ENCODE measurements around the gene RASA2.

RASA2 gene

DNA sequence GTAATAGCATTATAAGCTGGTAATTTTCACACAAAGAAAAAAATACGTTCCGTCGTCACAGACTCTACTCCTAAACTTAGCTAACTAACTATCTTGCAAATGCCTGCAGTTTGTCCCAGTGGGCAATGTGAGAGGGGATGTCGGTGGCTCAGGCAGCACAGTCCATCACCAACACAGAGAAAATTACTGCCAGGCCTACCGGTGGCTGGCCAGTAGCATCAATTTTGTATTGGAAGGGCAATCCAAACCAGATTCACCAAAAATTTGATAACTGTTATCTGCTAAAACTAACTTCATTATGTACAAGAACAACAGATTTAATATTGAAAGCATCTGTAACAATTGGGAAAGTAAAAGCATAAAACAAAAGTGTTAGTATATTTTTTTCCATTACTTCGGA, 37.4 kb upstream of the RASA2 start:
- no peak overlapping the region for H3K4me3 ChIP-seq (ENCODE audit: low read length)
- no peak overlapping the region for H3K27ac ChIP-seq (ENCODE audit: low read length)
- no peaks in the 10 kb centered on the region for H3K9me3 ChIP-seq (ENCODE audit: control insufficient read depth, low read depth, low read length)
- H3K4me1 ChIP-seq (ENCODE audit: control insufficient read depth, low read depth, low read length): no peaks in the 10 kb centered on the region
- no peaks in the 10 kb centered on the region for H3K36me3 ChIP-seq (ENCODE audit: control insufficient read depth, low read depth, low read length)
- H3K9ac ChIP-seq (ENCODE audit: low read length): no peak overlapping the region
- no peaks in the 10 kb centered on the region for H3K27me3 ChIP-seq (ENCODE audit: control insufficient read depth, insufficient read depth, low read length)

DNA sequence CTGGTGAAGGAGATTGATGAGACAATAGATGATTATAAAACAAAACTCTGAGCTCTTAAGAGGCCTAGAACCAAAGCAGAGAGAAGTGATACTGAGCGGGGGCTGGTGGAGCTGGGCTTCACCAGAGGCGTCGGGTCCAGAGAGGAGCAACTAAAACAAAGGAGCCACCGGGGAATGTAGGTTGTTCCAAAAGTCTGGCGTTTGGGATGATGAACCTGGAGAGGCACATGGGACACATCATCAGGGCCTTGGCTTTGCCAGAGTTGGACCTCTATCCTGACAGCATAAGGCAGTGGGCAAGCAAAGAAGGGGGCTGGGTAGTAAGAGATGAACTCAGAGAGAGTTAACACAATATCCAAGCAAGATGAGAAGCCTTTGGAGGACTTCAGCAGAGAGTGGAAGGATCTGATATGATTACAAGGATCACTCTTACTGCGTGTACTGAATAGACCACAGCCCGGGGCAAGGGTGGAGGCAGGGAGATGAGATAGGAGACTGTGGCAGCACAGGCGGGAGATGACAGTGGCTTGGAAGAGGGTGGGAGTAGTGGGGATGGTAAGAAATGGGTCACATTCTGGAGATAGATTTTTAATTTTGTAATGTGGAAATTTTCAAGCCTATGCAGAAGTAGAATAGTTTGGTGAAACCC, 36.0 kb upstream of the RASA2 start:
- Histone ChIP-seq H3K27me3 (ENCODE audit: control insufficient read depth, insufficient read depth, low read length) (no peaks in the 10 kb centered on the region), H3K4me3 (ENCODE audit: low read length) (no peak overlapping the region), H3K4me1 (ENCODE audit: control insufficient read depth, low read depth, low read length) (no peaks in the 10 kb centered on the region), H3K27ac (ENCODE audit: low read length) (no peak overlapping the region), H3K9ac (ENCODE audit: low read length) (no peak overlapping the region), H3K9me3 (ENCODE audit: control insufficient read depth, low read depth, low read length) (no peaks in the 10 kb centered on the region), H3K36me3 (ENCODE audit: control insufficient read depth, low read depth, low read length) (no peaks in the 10 kb centered on the region)

DNA sequence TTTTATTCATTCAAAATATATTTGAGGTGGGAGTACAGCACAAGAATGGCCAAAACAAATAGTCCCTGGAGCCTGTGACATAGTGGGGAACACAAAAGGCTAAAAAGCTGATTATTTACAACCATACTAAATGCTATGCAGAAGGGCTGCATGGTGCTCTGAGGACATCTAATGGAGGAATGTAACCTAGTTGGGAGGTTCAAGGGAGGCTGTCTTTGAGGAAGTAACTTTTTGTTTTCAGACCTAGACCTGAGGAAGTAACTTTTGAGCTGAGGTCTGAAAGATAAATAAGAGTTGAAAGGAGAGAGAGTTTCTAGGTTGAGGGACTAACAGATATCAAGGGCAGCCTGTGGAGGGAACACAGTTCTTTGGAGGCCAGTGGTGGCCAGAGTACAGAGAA, 34.8 kb upstream of the RASA2 start:
- H3K36me3 ChIP-seq (ENCODE audit: control insufficient read depth, low read depth, low read length): no peaks in the 10 kb centered on the region
- no peaks in the 10 kb centered on the region for H3K27me3 ChIP-seq (ENCODE audit: control insufficient read depth, insufficient read depth, low read length)
- no peaks in the 10 kb centered on the region for H3K4me1 ChIP-seq (ENCODE audit: control insufficient read depth, low read depth, low read length)
- H3K9ac ChIP-seq (ENCODE audit: low read length): no peak overlapping the region
- no peaks in the 10 kb centered on the region for H3K9me3 ChIP-seq (ENCODE audit: control insufficient read depth, low read depth, low read length)
- no peak overlapping the region for H3K4me3 ChIP-seq (ENCODE audit: low read length)
- no peak overlapping the region for H3K27ac ChIP-seq (ENCODE audit: low read length)

DNA sequence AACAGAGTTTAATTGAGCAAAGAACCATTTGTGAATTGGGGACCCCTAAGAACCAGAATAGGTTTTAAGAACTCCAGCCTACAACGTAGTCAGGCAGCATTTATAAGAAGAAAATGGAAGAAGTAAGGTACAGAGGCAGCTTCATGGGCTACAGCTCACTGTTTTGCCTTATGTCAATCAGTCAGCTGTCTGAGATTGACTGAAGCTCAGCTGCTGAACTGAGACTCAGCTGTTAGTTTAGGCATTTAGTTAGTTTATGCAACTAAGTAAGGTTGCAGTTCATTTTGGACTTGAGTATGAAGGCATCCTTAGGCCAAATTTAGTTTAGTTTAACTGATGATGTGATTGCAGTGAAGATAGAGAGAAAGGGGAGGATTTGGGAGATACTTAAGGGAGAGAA, 34.1 kb upstream of the RASA2 start:
- Histone ChIP-seq H3K9ac (ENCODE audit: low read length) (no peak overlapping the region), H3K36me3 (ENCODE audit: control insufficient read depth, low read depth, low read length) (no peaks in the 10 kb centered on the region), H3K27ac (ENCODE audit: low read length) (no peak overlapping the region), H3K27me3 (ENCODE audit: control insufficient read depth, insufficient read depth, low read length) (no peaks in the 10 kb centered on the region), H3K4me3 (ENCODE audit: low read length) (no peak overlapping the region), H3K4me1 (ENCODE audit: control insufficient read depth, low read depth, low read length) (no peaks in the 10 kb centered on the region), H3K9me3 (ENCODE audit: control insufficient read depth, low read depth, low read length) (no peaks in the 10 kb centered on the region)

DNA sequence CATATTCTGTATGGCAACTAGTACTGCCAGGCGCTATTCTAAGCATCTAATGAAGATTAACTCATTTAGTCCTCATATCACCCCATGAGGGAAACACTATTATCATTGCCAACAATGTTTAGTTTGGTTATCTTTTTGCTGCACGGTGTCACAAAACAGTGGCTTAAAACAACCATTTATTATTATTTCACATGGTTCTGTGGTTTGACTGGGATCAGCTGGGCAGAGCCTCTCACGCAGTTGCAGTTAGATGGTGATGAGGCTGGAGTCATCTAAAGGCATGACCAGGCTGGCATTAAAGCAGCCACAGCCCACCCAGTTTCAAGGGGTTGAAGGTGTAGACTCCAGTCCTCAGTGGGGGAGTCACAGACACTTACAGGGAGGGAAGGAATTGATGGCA, 32.8 kb upstream of the RASA2 start:
- H3K4me3 ChIP-seq (ENCODE audit: low read length): no peak overlapping the region
- H3K36me3 ChIP-seq (ENCODE audit: control insufficient read depth, low read depth, low read length): no peaks in the 10 kb centered on the region
- H3K4me1 ChIP-seq (ENCODE audit: control insufficient read depth, low read depth, low read length): no peaks in the 10 kb centered on the region
- H3K9me3 ChIP-seq (ENCODE audit: control insufficient read depth, low read depth, low read length): no peaks in the 10 kb centered on the region
- H3K27me3 ChIP-seq (ENCODE audit: control insufficient read depth, insufficient read depth, low read length): no peaks in the 10 kb centered on the region
- no peak overlapping the region for H3K9ac ChIP-seq (ENCODE audit: low read length)
- H3K27ac ChIP-seq (ENCODE audit: low read length): no peak overlapping the region

DNA sequence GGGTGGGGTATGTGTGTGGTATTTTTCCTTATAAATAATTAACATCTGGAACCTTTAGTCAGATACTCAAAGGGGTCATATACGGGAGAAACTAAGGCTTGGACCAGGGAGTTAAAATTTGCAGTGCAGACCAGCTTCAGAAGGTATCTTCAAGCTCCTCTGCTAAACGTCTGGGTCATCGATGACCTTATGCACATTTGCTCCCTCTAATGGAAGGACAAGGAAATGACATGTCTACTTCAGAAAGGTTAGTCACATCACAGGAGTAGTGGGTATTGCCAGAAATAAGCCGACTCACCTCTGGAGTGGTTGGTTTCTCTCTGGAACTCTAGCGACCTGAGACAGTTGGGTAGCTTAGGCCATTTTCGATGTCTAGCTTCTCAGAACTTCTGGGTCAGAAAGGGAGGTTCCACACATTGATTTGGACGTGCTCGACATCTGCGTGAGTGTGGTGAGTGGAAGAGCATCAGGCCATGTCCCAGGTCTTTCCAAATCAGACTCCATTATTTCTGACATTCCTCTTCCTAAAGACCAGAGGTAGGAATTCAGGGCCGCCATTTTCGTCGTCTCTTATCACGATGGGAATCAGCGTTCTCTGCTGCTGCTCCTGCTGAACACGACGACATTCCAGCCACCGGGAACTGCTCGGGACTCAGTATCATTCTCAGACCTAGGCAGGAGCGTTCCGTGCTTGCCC, 31.8 kb upstream of the RASA2 start:
- no peak overlapping the region for H3K4me3 ChIP-seq (ENCODE audit: low read length)
- H3K27ac ChIP-seq (ENCODE audit: low read length): no peak overlapping the region

DNA sequence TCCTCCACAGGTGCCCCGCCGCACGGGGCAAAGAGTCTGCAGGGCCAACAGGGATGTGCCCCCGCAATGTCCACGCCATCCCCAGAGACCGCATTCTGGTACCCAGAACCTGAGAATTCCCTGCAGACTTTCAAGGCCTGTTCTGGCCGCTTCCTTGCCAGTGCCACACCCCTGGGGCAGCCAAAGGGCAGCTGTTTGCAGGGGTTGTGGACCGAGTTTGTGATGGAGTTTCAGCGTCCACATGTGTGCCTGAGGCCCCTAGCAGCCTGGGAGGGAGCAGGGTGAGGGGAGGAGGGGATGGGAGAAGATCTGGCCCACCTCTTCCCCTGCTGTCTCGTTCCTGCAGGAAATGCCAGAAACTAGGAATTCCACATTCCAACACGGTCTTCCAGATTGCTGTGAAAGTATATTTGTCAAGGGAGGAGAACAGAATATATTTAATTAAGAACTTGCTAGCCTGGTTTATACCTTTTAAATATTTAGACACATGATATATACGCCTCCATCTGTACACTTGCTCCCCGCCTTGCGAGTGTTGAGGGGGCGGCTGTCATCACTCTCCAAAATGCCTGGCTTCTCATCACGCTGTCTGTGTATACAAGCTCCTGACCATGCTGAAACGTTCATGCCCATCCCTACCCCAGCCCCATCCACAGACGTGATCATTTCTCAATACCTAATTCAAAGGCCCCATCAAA, 31.1 kb upstream of the RASA2 start:
- Histone ChIP-seq H3K4me1 (ENCODE audit: control insufficient read depth, low read depth, low read length) (no peaks in the 10 kb centered on the region), H3K27me3 (ENCODE audit: control insufficient read depth, insufficient read depth, low read length) (no peaks in the 10 kb centered on the region), H3K9me3 (ENCODE audit: control insufficient read depth, low read depth, low read length) (no peaks in the 10 kb centered on the region), H3K36me3 (ENCODE audit: control insufficient read depth, low read depth, low read length) (no peaks in the 10 kb centered on the region), H3K4me3 (ENCODE audit: low read length) (no peak overlapping the region), H3K27ac (ENCODE audit: low read length) (no peak overlapping the region), H3K9ac (ENCODE audit: low read length) (no peak overlapping the region)

More for the DNA sequence above, 31.8 kb upstream of the RASA2 start:
- H3K36me3 ChIP-seq (ENCODE audit: control insufficient read depth, low read depth, low read length): no peaks in the 10 kb centered on the region
- no peaks in the 10 kb centered on the region for H3K9me3 ChIP-seq (ENCODE audit: control insufficient read depth, low read depth, low read length)
- no peak overlapping the region for H3K9ac ChIP-seq (ENCODE audit: low read length)
- no peaks in the 10 kb centered on the region for H3K4me1 ChIP-seq (ENCODE audit: control insufficient read depth, low read depth, low read length)
- no peaks in the 10 kb centered on the region for H3K27me3 ChIP-seq (ENCODE audit: control insufficient read depth, insufficient read depth, low read length)

DNA sequence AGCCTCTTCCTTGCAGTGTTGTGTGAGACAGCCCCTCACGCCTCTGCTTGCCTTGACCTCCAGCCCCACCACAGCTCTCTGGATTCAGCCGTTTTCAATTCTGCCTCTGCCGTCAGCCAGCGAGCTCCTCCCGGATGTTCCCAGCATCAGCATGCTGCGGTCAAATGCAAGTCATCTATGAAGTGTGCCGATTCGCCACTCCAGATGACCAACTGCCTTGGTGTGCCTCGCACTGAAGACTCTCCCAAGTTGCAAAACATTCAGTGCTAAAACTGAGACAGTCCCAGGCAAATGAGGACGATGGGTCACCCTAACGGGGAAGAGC, 30.6 kb upstream of the RASA2 start:
- no peaks in the 10 kb centered on the region for H3K4me1 ChIP-seq (ENCODE audit: control insufficient read depth, low read depth, low read length)
- no peaks in the 10 kb centered on the region for H3K9me3 ChIP-seq (ENCODE audit: control insufficient read depth, low read depth, low read length)
- no peaks in the 10 kb centered on the region for H3K27me3 ChIP-seq (ENCODE audit: control insufficient read depth, insufficient read depth, low read length)
- no peak overlapping the region for H3K27ac ChIP-seq (ENCODE audit: low read length)
- H3K36me3 ChIP-seq (ENCODE audit: control insufficient read depth, low read depth, low read length): no peaks in the 10 kb centered on the region
- no peak overlapping the region for H3K9ac ChIP-seq (ENCODE audit: low read length)
- H3K4me3 ChIP-seq (ENCODE audit: low read length): no peak overlapping the region

DNA sequence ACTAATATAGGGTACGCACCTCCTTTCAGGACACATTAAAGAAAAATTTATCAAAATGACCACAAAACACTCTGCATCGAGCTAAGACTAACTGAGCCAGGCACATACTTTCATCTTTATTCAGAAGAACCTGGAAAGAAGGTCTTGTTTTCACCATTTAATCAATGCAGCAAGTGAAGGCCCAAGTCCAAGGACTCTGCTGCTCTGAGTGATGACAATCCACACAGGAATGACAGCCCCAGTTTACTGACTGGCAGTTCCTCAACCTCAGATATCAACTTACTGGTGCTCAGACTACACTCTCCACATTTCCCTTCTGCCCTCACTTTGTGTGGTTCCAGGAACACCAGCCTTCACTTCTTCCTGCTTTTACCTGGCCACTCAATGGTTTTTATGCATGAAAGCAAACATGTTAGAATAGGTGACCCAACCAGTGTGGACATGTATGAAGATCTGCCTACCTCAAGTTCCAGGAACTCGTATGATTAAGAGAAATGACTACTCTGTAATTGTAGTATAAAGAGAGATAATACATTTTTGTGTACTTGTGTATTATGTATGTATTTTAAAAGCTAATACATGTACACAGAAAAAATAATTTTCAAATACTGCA, 29.1 kb upstream of the RASA2 start:
- H3K4me3 ChIP-seq (ENCODE audit: low read length): no peak overlapping the region
- H3K9ac ChIP-seq (ENCODE audit: low read length): no peak overlapping the region
- no peaks in the 10 kb centered on the region for H3K9me3 ChIP-seq (ENCODE audit: control insufficient read depth, low read depth, low read length)
- H3K36me3 ChIP-seq (ENCODE audit: control insufficient read depth, low read depth, low read length): no peaks in the 10 kb centered on the region
- H3K27me3 ChIP-seq (ENCODE audit: control insufficient read depth, insufficient read depth, low read length): no peaks in the 10 kb centered on the region
- no peak overlapping the region for H3K27ac ChIP-seq (ENCODE audit: low read length)
- H3K4me1 ChIP-seq (ENCODE audit: control insufficient read depth, low read depth, low read length): no peaks in the 10 kb centered on the region

DNA sequence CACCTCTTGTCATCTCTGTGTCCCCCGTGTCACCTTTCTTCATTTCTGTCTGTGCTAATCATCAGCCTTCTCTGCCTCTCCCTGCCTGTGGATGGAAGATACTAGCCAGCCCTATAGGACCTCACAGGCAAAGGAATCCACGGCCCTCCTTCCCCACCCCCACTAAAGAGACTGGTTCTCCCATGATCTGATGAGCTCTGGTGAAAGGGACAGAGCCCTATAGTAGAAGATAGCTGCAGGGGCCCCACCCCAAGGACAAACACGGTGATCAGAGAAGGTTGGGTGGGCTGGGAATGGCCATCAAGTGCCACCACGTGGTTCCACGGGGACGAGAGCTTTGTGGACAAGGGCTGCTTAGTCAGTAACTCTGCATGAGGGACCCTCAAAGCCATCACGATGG, 27.8 kb upstream of the RASA2 start:
- Histone ChIP-seq H3K27ac (ENCODE audit: low read length) (no peak overlapping the region), H3K4me1 (ENCODE audit: control insufficient read depth, low read depth, low read length) (no peaks in the 10 kb centered on the region)

DNA sequence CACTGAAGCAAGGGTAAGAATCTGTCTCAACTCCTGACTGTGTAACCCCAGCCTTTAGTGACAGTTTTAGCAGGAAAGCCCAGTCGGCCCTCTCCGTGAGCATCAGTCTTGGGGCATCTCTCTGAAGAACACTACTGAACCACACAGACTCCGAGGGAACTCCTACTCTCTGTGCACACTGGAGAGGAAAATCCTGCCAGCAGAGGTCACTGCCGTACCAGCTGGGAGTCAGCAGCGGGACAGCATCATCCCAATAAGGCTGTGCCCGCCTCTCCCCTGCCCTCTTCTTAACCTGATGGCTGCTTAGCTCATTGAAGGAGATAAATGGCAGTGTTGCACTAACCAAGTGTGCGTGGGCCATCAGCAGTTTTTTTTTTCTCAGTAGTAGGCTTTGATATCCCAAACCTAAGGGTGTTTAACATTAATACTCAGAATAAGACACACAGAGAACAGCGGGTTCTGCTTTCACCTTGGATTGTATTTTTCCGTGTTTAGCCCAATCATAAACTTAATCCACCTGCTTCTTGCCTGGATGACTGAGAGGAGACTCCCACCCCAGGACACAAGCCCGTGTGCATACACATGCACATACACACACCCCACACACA, 26.6 kb upstream of the RASA2 start:
- no peak overlapping the region for H3K27ac ChIP-seq (ENCODE audit: low read length)
- H3K36me3 ChIP-seq (ENCODE audit: control insufficient read depth, low read depth, low read length): no peaks in the 10 kb centered on the region
- H3K9me3 ChIP-seq (ENCODE audit: control insufficient read depth, low read depth, low read length): no peaks in the 10 kb centered on the region
- no peak overlapping the region for H3K4me3 ChIP-seq (ENCODE audit: low read length)
- H3K4me1 ChIP-seq (ENCODE audit: control insufficient read depth, low read depth, low read length): no peaks in the 10 kb centered on the region
- no peak overlapping the region for H3K9ac ChIP-seq (ENCODE audit: low read length)
- no peaks in the 10 kb centered on the region for H3K27me3 ChIP-seq (ENCODE audit: control insufficient read depth, insufficient read depth, low read length)

More for the DNA sequence above, 27.8 kb upstream of the RASA2 start:
- H3K9me3 ChIP-seq (ENCODE audit: control insufficient read depth, low read depth, low read length): no peaks in the 10 kb centered on the region
- H3K27me3 ChIP-seq (ENCODE audit: control insufficient read depth, insufficient read depth, low read length): no peaks in the 10 kb centered on the region
- no peaks in the 10 kb centered on the region for H3K36me3 ChIP-seq (ENCODE audit: control insufficient read depth, low read depth, low read length)
- H3K9ac ChIP-seq (ENCODE audit: low read length): no peak overlapping the region
- no peak overlapping the region for H3K4me3 ChIP-seq (ENCODE audit: low read length)
